Astrocyte (in vitro differentiated cells and primary cell): Measurements from ENCODE around the gene SH3GL3. TPM values are rescaled to one million over a fixed set of nuclear protein-coding genes. Genes with fewer than 3 reads are reported as not detected.

Experiments used
- DNase-seq: peaks from one replicate; pipeline ENCODE4 v3.0.0-alpha.2; 2010; ENCODE audit warnings: low read depth
- FAIRE-seq: peaks from 2 replicates; lab custom pipeline; 2011; peaks lifted over from hg19 to GRCh38; lab: Jason Lieb, UNC
- H2AFZ ChIP-seq: 2 replicates; pipeline ENCODE4 v1.6.0; 2012; ENCODE audit warnings: low read depth, low read length, inconsistent platforms
- H3K27ac ChIP-seq: 2 replicates; pipeline ENCODE4 v1.5.1; 2011; ENCODE audit warnings: low read depth, low read length, inconsistent platforms
- H3K27me3 ChIP-seq: 2 replicates; pipeline ENCODE4 v1.6.0; 2011; ENCODE audit warnings: low read length, inconsistent platforms; ENCODE audit not compliant: insufficient read depth
- H3K36me3 ChIP-seq: 2 replicates; pipeline ENCODE4 v1.5.1; 2011; ENCODE audit warnings: low read length, inconsistent platforms; ENCODE audit not compliant: insufficient read depth
- H3K4me1 ChIP-seq: 2 replicates; pipeline ENCODE4 v1.5.1; 2011; ENCODE audit warnings: low read length, inconsistent platforms; ENCODE audit not compliant: insufficient read depth
- H3K4me2 ChIP-seq: 2 replicates; pipeline ENCODE4 v1.6.0; 2012; ENCODE audit warnings: low read length, inconsistent platforms
- H3K4me3 ChIP-seq: 2 replicates; pipeline ENCODE4 v1.5.1; 2011; ENCODE audit warnings: low read depth, mild to moderate bottlenecking, low read length, inconsistent platforms; ENCODE audit not compliant: insufficient read depth
- H3K79me2 ChIP-seq: 2 replicates; pipeline ENCODE4 v1.6.0; 2012; ENCODE audit warnings: mild to moderate bottlenecking, low read length, inconsistent platforms; ENCODE audit not compliant: insufficient read depth
- H3K9ac ChIP-seq: 2 replicates; pipeline ENCODE4 v1.6.0; 2012; ENCODE audit warnings: mild to moderate bottlenecking, low read length, inconsistent platforms
- H3K9me3 ChIP-seq: 2 replicates; pipeline ENCODE4 v1.5.1; 2012; ENCODE audit warnings: low read depth, mild to moderate bottlenecking, low read length, inconsistent platforms; ENCODE audit not compliant: insufficient read depth
- H4K20me1 ChIP-seq: 2 replicates; pipeline ENCODE4 v1.6.0; 2012; ENCODE audit warnings: low read length, inconsistent platforms; ENCODE audit not compliant: insufficient read depth
- H3K27ac Mint-ChIP-seq: one replicate; pipeline ENCODE4 v1.8.0; 2021; ENCODE audit warnings: mild to moderate bottlenecking, mixed read lengths; ENCODE audit not compliant: unreplicated experiment
- H3K27me3 Mint-ChIP-seq: one replicate; pipeline ENCODE4 v1.8.0; 2021; ENCODE audit warnings: low read depth, mixed read lengths; ENCODE audit not compliant: unreplicated experiment
- H3K36me3 Mint-ChIP-seq: one replicate; pipeline ENCODE4 v1.8.0; 2021; ENCODE audit warnings: low read depth, mixed read lengths; ENCODE audit not compliant: unreplicated experiment
- H3K4me1 Mint-ChIP-seq: one replicate; pipeline ENCODE4 v1.8.0; 2021; ENCODE audit warnings: low read depth, mixed read lengths; ENCODE audit not compliant: unreplicated experiment
- H3K4me3 Mint-ChIP-seq: one replicate; pipeline ENCODE4 v1.8.0; 2021; ENCODE audit warnings: mild to moderate bottlenecking, moderate library complexity, mixed read lengths; ENCODE audit not compliant: unreplicated experiment
- H3K9me3 Mint-ChIP-seq: one replicate; pipeline ENCODE4 v1.8.0; 2021; ENCODE audit warnings: mild to moderate bottlenecking, mixed read lengths; ENCODE audit not compliant: unreplicated experiment
- EZH2 ChIP-seq: IDR thresholded peaks from 2 replicates; pipeline ENCODE4 v1.6.1; 2012; ENCODE audit warnings: mild to moderate bottlenecking, low read length, inconsistent platforms; ENCODE audit not compliant: insufficient read depth
- total RNA-seq: library from RNA; stranded (reverse); gene quantifications from 2 replicates; pipeline ENCODE4 v1.2.1, GENCODE V29; 2021
- TF ChIP-seq, protein P1 (sequence below): IDR thresholded peaks from 2 replicates; pipeline ENCODE4 v1.5.1; 2011; ENCODE audit warnings: low read depth, mild to moderate bottlenecking, inconsistent platforms, low read length, moderate library complexity; ENCODE audit not compliant: insufficient read depth

Gene SH3GL3
- total RNA-seq, 1 donor from 2014 or later = 2.7 TPM

DNA sequence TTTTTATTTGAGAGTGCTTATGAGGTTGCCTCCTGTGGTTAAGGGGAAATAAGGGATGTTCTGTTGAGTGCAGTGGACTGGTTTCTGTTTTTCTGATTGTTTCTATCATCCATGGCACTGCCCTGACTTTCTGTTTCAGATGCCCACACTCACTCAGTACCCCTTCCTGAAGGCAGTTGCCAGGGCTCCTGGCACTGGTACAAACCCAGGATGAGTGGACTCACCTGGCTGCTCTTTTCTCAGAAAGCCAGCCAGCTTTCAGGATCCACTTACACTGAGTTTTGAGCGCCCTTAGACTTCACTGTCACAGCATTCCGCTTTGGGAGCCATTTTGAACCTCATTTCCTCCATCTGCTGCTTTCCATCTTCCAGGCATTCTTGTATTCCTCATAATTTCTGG is 150.9 kb downstream of the SH3GL3 start:
- H3K27me3 Mint-ChIP-seq = no peaks in the 10 kb centered on the region
- TF ChIP-seq, protein P1, sequence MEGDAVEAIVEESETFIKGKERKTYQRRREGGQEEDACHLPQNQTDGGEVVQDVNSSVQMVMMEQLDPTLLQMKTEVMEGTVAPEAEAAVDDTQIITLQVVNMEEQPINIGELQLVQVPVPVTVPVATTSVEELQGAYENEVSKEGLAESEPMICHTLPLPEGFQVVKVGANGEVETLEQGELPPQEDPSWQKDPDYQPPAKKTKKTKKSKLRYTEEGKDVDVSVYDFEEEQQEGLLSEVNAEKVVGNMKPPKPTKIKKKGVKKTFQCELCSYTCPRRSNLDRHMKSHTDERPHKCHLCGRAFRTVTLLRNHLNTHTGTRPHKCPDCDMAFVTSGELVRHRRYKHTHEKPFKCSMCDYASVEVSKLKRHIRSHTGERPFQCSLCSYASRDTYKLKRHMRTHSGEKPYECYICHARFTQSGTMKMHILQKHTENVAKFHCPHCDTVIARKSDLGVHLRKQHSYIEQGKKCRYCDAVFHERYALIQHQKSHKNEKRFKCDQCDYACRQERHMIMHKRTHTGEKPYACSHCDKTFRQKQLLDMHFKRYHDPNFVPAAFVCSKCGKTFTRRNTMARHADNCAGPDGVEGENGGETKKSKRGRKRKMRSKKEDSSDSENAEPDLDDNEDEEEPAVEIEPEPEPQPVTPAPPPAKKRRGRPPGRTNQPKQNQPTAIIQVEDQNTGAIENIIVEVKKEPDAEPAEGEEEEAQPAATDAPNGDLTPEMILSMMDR = no peak
- TF ChIP-seq EZH2 = no peak
- H2AFZ ChIP-seq = no peak overlapping the region
- H3K4me2 ChIP-seq = no peak overlapping the region
- H3K9ac ChIP-seq = no peak overlapping the region
- FAIRE-seq (no peak), DNase-seq (no peak)
- H3K27me3 ChIP-seq = no peaks in the 10 kb centered on the region
- no peaks in the 10 kb centered on the region for H3K36me3 Mint-ChIP-seq
- no peaks in the 10 kb centered on the region for H4K20me1 ChIP-seq
- H3K36me3 ChIP-seq = no peaks in the 10 kb centered on the region
- H3K79me2 ChIP-seq = no peaks in the 10 kb centered on the region
- H3K9me3 ChIP-seq = no peaks in the 10 kb centered on the region
- H3K4me3 Mint-ChIP-seq = no peak overlapping the region
- no peaks in the 10 kb centered on the region for H3K4me1 ChIP-seq
- H3K9me3 Mint-ChIP-seq = peaks cover 14% of the 10 kb centered on the region
- H3K4me1 Mint-ChIP-seq = no peaks in the 10 kb centered on the region
- no peak overlapping the region for H3K27ac ChIP-seq
- no peak overlapping the region for H3K27ac Mint-ChIP-seq
- H3K4me3 ChIP-seq = no peak overlapping the region

DNA sequence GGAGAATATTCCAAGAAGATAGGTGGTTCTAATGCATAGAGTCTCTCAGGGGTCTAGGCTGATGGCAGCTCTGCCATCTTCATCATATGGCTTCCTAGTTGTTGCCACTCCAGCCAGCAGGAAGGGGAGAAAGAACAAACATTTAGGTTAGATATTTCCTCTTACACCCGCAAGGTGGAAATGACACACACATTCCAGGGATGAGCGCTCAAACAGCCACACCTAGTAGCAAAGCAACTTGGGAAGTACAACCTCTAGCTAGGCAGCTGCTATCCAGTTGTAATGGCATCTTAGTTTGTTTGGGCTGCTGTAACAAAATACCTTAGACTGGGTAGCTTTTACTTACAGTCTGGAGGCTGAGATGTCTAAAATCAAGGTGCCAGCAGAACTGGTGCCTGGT is 154.9 kb downstream of the SH3GL3 start:
- Mint-ChIP-seq H3K27me3 (no peaks in the 10 kb centered on the region), H3K9me3 (peaks cover 14% of the 10 kb centered on the region)
- FAIRE-seq = no peak

GRCh38 chr15:83604549-83604948 is 157.4 kb downstream of the SH3GL3 start:
- no peak overlapping the region for H3K4me2 ChIP-seq
- H3K4me3 ChIP-seq = no peak overlapping the region
- no peak overlapping the region for H2AFZ ChIP-seq
- Mint-ChIP-seq H3K36me3 (no peaks in the 10 kb centered on the region), H3K4me3 (no peak overlapping the region), H3K9me3 (peaks cover 11% of the 10 kb centered on the region), H3K27me3 (no peaks in the 10 kb centered on the region), H3K27ac (no peak overlapping the region), H3K4me1 (no peaks in the 10 kb centered on the region)
- FAIRE-seq (no peak), DNase-seq (no peak)
- no peak for TF ChIP-seq EZH2
- TF ChIP-seq, protein P1 = no peak
- H3K9ac ChIP-seq = no peak overlapping the region
- no peaks in the 10 kb centered on the region for H3K79me2 ChIP-seq
- no peaks in the 10 kb centered on the region for H3K4me1 ChIP-seq
- H3K27me3 ChIP-seq = no peaks in the 10 kb centered on the region
- no peak overlapping the region for H3K27ac ChIP-seq
- no peaks in the 10 kb centered on the region for H4K20me1 ChIP-seq
- no peaks in the 10 kb centered on the region for H3K36me3 ChIP-seq
- H3K9me3 ChIP-seq = no peaks in the 10 kb centered on the region

More for the DNA sequence above, 154.9 kb downstream of the SH3GL3 start:
- Histone ChIP-seq H3K79me2 (no peaks in the 10 kb centered on the region), H3K4me2 (no peak overlapping the region), H3K4me1 (no peaks in the 10 kb centered on the region), H3K36me3 (no peaks in the 10 kb centered on the region), H3K27ac (no peak overlapping the region), H3K4me3 (no peak overlapping the region), H3K9me3 (no peaks in the 10 kb centered on the region), H3K27me3 (no peaks in the 10 kb centered on the region), H3K9ac (no peak overlapping the region), H2AFZ (no peak overlapping the region), H4K20me1 (no peaks in the 10 kb centered on the region)
- Mint-ChIP-seq H3K36me3 (no peaks in the 10 kb centered on the region), H3K4me1 (no peaks in the 10 kb centered on the region), H3K27ac (no peak overlapping the region), H3K4me3 (no peak overlapping the region)
- no peak for TF ChIP-seq EZH2
- TF ChIP-seq, protein P1 = no peak
- DNase-seq = no peak
